HL-60 (cell line): Measurements from ENCODE around the gene WDR7.

Experiments
- DNase-seq, 2 experiments: peaks; one replicate each; pipeline ENCODE4 v3.0.0-alpha.2; 2010 to 2020; ENCODE audit warnings: low read depth in 1 of 2, low spot score in 1 of 2
- H3K27ac ChIP-seq: fragments of 250-450 bp; sonication (Bioruptor Pico); replicated peaks from 2 replicates; pipeline ENCODE4 v1.5.1; 2020; ENCODE audit warnings: mild to moderate bottlenecking, moderate library complexity
- H3K27me3 ChIP-seq: fragments of 250-450 bp; sonication (Bioruptor Pico); 2 replicates; pipeline ENCODE4 v1.5.1; 2021; ENCODE audit warnings: mild to moderate bottlenecking, moderate library complexity; ENCODE audit not compliant: insufficient read depth, poor library complexity, severe bottlenecking
- H3K4me3 ChIP-seq: replicated peaks from 2 replicates; pipeline ENCODE4 v1.5.1; 2011; ENCODE audit warnings: mild to moderate bottlenecking, control low read depth, low read length; ENCODE audit not compliant: insufficient read depth
- GABPA ChIP-seq: IDR thresholded peaks from 2 replicates; pipeline ENCODE4 v1.6.1; 2012; ENCODE audit warnings: low read depth
- POLR2AphosphoS5 ChIP-seq: IDR thresholded peaks from 2 replicates; pipeline ENCODE4 v1.6.1; 2012; ENCODE audit warnings: low read depth
- SPI1 ChIP-seq: IDR thresholded peaks from 2 replicates; pipeline ENCODE4 v1.6.1; 2012; ENCODE audit warnings: low read depth, mild to moderate bottlenecking, borderline replicate concordance
- TF ChIP-seq, protein P1 (sequence below): IDR thresholded peaks from one replicate; pipeline ENCODE4 v1.5.1; 2011; ENCODE audit warnings: low read length, control low read depth, inconsistent platforms; ENCODE audit not compliant: insufficient read depth
- TF ChIP-seq, protein P2 (sequence below): IDR thresholded peaks from 2 replicates; pipeline ENCODE4 v1.6.1; 2012; ENCODE audit warnings: low read depth; ENCODE audit not compliant: insufficient replicate concordance

WDR7 gene

GRCh38 chr18:56872140-56872539 is 221.0 kb downstream of the WDR7 start:
- Histone ChIP-seq H3K27me3 (no peaks in the 10 kb centered on the region), H3K4me3 (no peak overlapping the region), H3K27ac (no peak overlapping the region)
- TF ChIP-seq, protein P1, sequence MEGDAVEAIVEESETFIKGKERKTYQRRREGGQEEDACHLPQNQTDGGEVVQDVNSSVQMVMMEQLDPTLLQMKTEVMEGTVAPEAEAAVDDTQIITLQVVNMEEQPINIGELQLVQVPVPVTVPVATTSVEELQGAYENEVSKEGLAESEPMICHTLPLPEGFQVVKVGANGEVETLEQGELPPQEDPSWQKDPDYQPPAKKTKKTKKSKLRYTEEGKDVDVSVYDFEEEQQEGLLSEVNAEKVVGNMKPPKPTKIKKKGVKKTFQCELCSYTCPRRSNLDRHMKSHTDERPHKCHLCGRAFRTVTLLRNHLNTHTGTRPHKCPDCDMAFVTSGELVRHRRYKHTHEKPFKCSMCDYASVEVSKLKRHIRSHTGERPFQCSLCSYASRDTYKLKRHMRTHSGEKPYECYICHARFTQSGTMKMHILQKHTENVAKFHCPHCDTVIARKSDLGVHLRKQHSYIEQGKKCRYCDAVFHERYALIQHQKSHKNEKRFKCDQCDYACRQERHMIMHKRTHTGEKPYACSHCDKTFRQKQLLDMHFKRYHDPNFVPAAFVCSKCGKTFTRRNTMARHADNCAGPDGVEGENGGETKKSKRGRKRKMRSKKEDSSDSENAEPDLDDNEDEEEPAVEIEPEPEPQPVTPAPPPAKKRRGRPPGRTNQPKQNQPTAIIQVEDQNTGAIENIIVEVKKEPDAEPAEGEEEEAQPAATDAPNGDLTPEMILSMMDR = no peak
- TF ChIP-seq SPI1 (no peak), GABPA (no peak), POLR2AphosphoS5 (no peak)
- TF ChIP-seq, protein P2, sequence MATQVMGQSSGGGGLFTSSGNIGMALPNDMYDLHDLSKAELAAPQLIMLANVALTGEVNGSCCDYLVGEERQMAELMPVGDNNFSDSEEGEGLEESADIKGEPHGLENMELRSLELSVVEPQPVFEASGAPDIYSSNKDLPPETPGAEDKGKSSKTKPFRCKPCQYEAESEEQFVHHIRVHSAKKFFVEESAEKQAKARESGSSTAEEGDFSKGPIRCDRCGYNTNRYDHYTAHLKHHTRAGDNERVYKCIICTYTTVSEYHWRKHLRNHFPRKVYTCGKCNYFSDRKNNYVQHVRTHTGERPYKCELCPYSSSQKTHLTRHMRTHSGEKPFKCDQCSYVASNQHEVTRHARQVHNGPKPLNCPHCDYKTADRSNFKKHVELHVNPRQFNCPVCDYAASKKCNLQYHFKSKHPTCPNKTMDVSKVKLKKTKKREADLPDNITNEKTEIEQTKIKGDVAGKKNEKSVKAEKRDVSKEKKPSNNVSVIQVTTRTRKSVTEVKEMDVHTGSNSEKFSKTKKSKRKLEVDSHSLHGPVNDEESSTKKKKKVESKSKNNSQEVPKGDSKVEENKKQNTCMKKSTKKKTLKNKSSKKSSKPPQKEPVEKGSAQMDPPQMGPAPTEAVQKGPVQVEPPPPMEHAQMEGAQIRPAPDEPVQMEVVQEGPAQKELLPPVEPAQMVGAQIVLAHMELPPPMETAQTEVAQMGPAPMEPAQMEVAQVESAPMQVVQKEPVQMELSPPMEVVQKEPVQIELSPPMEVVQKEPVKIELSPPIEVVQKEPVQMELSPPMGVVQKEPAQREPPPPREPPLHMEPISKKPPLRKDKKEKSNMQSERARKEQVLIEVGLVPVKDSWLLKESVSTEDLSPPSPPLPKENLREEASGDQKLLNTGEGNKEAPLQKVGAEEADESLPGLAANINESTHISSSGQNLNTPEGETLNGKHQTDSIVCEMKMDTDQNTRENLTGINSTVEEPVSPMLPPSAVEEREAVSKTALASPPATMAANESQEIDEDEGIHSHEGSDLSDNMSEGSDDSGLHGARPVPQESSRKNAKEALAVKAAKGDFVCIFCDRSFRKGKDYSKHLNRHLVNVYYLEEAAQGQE = no peak
- DNase-seq = no peak

DNA sequence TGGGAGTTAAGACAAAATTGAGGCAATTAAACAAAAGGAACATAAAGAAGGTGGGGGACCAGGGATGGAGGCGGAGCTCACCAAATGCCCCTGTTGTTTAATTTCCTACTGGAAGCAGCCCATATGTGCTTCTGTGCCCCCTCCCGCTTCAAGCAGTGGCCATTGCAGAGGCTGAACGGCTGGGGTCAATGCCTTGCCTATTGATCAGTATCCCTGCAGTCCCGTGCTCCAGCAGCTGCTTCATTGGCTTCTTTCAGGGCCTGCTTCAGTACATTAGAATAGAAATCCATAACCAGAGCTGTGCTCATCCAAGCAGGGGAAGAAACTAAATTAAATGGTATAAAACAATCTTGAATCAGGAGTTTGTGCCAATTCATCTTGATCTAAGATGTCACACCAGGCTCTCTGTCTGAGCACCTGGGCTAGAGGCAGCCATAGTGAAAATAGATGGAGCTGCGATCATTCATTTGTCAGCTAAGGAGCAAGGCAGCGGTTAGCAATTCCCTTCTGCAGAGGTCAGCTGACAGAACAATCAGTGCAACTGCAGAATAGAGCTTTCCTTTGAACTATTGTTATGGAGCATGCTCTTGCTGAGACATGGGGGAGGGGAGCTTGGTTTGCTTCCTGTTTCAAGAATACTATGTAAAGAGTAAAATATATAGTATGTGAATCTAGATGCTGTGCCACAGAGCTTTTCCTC is 222.4 kb downstream of the WDR7 start:
- TF ChIP-seq GABPA (no peak), POLR2AphosphoS5 (no peak), SPI1 (no peak)
- TF ChIP-seq, protein P2 = no peak
- TF ChIP-seq, protein P1 = no peak
- Histone ChIP-seq H3K27me3 (no peaks in the 10 kb centered on the region), H3K4me3 (no peak overlapping the region), H3K27ac (no peak overlapping the region)
- no peak for DNase-seq

GRCh38 chr18:56878711-56879110 is 227.6 kb downstream of the WDR7 start:
- Histone ChIP-seq H3K27ac (no peak overlapping the region), H3K4me3 (no peak overlapping the region)
- no peak for DNase-seq

More at GRCh38 chr18:56878711-56879110, 227.6 kb downstream of the WDR7 start:
- H3K27me3 ChIP-seq = no peaks in the 10 kb centered on the region
- TF ChIP-seq POLR2AphosphoS5 (no peak), GABPA (no peak), SPI1 (no peak)
- TF ChIP-seq, protein P2 = no peak
- TF ChIP-seq, protein P1 = no peak
